Astrocyte (in vitro differentiated cells and primary cell): ENCODE results near the gene ARRB1.

Experiments used
- EZH2 ChIP-seq: IDR thresholded peaks from 2 replicates; pipeline ENCODE4 v1.6.1; 2012; ENCODE audit warnings: mild to moderate bottlenecking, low read length, inconsistent platforms; ENCODE audit not compliant: insufficient read depth
- TF ChIP-seq, protein P1 (sequence below): IDR thresholded peaks from 2 replicates; pipeline ENCODE4 v1.5.1; 2011; ENCODE audit warnings: low read depth, mild to moderate bottlenecking, inconsistent platforms, low read length, moderate library complexity; ENCODE audit not compliant: insufficient read depth

DNA sequence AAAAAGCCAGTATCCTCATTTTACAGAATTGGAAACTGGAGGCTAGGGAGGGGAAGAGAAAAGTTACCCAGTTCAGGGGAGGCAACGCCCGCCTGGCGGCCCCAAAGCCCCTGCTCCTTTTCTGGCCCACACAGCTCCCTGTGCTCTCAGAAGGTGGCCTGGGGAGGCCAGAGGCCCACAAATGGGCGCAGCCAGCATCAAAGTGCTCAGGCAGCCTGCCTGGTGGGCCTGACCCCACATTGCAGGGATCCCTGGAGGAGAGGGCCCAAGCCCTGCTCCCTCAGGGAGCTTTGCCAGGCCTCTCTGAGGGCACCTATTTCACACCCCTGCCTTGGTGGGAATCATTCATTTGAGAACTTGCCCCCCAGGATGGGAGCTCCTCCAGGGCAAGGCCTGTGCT lies 42.5 kb downstream of the ARRB1 start:
- TF ChIP-seq, protein P1, sequence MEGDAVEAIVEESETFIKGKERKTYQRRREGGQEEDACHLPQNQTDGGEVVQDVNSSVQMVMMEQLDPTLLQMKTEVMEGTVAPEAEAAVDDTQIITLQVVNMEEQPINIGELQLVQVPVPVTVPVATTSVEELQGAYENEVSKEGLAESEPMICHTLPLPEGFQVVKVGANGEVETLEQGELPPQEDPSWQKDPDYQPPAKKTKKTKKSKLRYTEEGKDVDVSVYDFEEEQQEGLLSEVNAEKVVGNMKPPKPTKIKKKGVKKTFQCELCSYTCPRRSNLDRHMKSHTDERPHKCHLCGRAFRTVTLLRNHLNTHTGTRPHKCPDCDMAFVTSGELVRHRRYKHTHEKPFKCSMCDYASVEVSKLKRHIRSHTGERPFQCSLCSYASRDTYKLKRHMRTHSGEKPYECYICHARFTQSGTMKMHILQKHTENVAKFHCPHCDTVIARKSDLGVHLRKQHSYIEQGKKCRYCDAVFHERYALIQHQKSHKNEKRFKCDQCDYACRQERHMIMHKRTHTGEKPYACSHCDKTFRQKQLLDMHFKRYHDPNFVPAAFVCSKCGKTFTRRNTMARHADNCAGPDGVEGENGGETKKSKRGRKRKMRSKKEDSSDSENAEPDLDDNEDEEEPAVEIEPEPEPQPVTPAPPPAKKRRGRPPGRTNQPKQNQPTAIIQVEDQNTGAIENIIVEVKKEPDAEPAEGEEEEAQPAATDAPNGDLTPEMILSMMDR = no peak
- TF ChIP-seq EZH2 = no peak
